ENCODE data around the gene NPC1L1.
"Not testable (repeated sequence)": the region's sequence is repeated elsewhere in the genome, so short reads cannot be mapped to it uniquely, and the experiment has no call there.

The NPC1L1 gene

DNA sequence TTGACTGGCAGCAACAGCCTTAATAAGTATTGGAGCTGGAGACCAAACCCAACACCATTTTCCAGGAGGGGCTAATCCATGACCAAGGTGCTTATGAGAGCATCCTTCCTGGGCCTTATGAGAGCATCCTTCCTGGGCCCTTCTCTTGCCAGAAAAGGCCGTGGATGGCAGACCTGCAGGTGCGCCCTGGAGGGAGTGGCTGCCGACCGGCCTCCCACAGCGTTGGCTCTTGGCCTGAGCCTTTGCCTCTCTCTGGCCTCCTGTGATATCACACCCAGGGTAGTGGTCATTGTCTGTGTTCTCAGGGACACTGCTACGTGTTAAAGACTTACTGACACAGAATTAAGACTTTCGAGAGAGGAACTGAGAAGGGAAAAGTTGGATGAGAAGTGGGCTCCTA, 28.4 kb downstream of the NPC1L1 start:
- no peak for DNase-seq (ENCODE audit: insufficient read length, low spot score)
- FAIRE-seq, result no peak
- TF ChIP-seq, protein P1, sequence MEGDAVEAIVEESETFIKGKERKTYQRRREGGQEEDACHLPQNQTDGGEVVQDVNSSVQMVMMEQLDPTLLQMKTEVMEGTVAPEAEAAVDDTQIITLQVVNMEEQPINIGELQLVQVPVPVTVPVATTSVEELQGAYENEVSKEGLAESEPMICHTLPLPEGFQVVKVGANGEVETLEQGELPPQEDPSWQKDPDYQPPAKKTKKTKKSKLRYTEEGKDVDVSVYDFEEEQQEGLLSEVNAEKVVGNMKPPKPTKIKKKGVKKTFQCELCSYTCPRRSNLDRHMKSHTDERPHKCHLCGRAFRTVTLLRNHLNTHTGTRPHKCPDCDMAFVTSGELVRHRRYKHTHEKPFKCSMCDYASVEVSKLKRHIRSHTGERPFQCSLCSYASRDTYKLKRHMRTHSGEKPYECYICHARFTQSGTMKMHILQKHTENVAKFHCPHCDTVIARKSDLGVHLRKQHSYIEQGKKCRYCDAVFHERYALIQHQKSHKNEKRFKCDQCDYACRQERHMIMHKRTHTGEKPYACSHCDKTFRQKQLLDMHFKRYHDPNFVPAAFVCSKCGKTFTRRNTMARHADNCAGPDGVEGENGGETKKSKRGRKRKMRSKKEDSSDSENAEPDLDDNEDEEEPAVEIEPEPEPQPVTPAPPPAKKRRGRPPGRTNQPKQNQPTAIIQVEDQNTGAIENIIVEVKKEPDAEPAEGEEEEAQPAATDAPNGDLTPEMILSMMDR (IDR thresholded peaks at IDR 0.05; ENCODE audit: insufficient read depth, missing control alignments), result no peak

DNA sequence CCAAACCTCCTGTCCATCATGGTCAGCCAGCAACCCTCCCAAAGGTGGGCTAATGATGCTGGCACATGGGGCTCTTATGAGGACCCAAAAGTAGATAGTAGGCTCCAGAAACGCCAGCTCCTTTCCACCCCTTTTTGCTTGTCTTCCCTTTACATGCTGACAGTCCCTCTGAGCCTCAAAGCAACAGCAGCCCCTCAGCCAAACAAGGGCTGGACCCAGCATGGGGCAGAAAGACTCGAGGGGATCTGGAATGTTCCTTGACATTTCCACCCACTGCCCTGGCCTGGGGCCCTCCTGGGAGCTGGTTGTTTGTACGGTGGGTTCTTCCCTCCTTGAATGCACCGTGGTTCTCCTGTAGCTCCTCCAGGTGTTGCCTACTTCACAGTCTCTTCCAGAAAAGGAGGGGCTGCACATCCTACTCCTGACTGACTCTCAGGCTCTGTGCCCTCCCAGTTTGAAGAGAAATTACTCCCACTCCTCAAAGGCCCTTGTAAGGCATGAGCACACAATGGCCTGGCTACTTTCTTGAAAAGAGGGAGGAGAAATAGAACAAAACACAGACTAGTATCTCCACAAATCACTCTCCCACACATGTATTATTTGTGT, 29.2 kb downstream of the NPC1L1 start:
- TF ChIP-seq, protein P1 (IDR thresholded peaks at IDR 0.05; ENCODE audit: insufficient read depth, missing control alignments), result no peak
- FAIRE-seq, result no peak
- DNase-seq (ENCODE audit: insufficient read length, low spot score), result no peak

DNA sequence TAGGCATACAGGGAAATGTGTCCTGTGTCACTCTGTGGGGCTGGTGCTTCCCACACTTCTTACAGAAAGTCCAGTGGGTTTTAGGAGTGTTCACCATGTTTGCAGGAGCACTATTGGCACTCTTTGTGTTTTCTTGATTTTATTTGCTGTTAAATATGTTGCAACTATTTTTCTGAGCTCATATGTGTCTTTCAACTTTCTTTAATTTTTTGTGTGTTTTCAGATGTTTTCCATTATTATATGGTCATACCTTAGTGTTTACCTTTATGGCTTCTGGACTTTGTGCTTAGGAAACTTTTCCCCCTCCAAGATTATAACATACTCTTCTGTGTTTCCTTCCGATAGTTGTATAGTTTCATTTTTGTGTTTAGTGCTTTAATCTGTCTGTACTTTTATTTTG, 29.9 kb downstream of the NPC1L1 start:
- FAIRE-seq (no peak), DNase-seq (ENCODE audit: insufficient read length, low spot score) (no peak)
- TF ChIP-seq, protein P1 (IDR thresholded peaks at IDR 0.05; ENCODE audit: insufficient read depth, missing control alignments), result no peak

DNA sequence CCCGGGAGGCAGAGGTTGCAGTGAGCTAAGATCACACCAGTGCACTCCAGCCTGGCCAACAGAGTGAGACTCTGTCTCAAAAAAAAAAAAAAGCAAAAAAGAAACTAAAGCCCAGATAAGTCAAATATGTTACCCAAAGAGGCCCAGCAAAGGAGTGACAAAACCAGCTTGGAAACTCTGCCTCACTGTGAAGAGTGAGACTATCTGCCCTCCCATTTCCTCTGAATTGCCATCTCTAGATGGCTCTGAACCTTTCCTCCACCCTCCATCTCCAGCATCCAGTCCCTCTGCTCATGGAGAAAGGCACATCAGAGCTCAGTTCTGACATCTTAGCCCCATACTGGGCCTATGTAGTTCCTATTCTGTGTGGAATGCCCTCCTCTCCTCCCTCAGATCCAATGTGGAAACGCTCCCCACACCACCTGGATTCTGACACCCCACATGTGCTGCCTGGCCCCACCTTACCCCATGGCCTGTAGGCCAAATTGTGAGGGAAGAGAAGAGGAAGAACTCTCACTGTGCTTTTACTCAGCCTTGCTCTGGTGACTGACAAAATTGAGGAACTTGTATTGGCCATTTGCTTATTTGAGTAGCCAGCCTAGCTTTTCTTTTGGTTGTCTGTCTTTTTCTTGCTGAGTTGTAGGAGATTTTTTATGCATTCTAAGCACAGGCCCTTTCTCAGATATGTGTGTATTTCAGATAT, 32.7 kb downstream of the NPC1L1 start:
- FAIRE-seq, result no peak
- no peak for DNase-seq (ENCODE audit: insufficient read length, low spot score)
- TF ChIP-seq, protein P1 (IDR thresholded peaks at IDR 0.05; ENCODE audit: insufficient read depth, missing control alignments), result no peak

DNA sequence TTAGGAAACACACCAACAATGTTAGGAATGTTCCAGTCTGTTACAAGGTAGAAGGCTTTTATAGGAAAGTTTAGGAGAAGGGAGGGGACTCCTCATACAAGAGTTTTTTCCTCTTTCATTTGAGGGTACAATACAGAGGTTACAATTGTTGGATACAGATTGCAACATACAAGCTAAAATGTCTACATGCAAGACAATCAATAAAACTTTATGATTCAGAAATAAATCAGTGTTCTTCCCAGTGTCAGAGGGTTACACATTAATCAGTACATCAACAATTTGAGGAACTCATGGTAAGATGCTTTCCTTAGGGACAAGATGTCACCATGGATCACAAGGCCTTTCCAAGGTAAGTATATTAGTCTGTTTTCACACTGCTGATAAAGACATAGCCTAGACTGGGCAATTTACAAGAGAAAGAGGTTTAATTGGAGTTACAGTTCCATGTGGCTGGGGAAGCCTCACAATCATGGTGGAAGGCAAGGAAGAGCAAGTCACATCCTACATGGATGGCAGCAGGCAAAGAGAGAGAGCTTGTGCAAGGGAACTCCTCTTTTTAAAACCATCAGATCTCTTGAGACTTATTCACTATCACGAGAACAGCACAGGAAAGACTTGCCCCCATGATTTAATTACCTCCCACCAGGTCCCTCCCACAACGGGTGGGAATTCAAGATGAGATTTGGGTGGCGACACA, 34.4 kb downstream of the NPC1L1 start:
- not testable (repeated sequence) for FAIRE-seq; DNase-seq (ENCODE audit: insufficient read length, low spot score)

DNA sequence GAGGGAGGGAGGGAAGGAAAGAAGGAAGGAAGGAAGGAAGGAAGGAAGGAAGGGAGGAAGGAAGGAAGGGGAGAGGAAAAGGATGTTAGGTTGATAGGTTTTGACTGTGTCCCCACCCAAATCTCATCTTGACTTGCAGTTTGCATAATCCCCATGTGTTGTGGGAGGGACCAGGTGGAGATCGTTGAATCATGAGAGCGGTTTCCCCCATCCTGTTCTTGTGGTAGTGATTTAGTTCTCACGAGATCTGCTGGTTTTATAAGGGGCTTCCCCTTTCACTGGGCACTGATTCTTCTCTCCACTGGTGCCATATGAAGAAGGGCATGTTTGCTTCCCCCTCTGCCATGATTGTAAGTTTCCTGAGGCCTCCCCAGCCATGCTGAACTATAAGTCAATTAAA, 35.5 kb downstream of the NPC1L1 start:
- DNase-seq (ENCODE audit: insufficient read length, low spot score) (no peak), FAIRE-seq (no peak)
- TF ChIP-seq, protein P1 (IDR thresholded peaks at IDR 0.05; ENCODE audit: insufficient read depth, missing control alignments), result no peak

DNA sequence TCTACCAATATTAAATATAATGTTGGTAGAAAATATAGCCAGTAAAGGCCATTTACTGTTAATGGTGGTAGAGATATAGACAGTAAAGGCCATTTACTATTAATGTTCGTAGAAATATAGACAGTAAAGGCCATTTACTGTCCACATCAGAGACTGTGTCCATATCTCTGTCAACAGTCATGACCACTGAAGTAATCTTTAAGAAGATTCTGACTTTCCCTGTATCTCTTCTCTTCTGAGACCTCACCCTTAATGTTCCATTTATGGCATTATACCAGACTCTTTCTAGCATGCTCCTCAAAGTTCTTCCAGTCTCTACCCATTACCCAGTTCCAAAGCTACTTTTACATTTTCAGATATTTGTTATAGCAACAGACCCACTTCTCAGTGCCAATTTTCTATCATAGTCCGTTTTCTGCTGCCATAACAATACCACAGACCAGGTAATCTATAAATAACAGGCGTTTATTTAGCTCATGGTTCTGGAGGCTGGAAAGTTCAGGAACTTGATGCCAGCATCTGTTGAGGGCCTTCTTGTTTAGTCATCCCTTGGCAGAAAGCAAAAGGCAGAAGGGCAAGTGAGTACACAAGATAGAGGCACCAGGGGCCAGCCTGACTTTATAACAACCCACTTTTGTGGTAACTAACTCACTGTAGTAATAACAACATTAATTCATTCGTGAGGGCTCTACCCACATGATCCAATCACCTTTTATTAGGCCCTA, 42.7 kb downstream of the NPC1L1 start:
- DNase-seq (ENCODE audit: insufficient read length, low spot score) (no peak), FAIRE-seq (no peak)
- TF ChIP-seq, protein P1 (IDR thresholded peaks at IDR 0.05; ENCODE audit: insufficient read depth, missing control alignments), result no peak
